CD1c-positive myeloid dendritic cell (primary cell): ENCODE measurements around the gene ANXA7.
"Not testable (repeated sequence)": the region's sequence is repeated elsewhere in the genome, so short reads cannot be mapped to it uniquely, and the experiment has no call there.

Experiments
- DNase-seq: peaks from one replicate; pipeline ENCODE4 v3.0.0-alpha.2; 2016; ENCODE audit errors: extremely low spot score

ANXA7 gene

GRCh38 chr10:73339436-73339835 lies 74.4 kb downstream of the ANXA7 start:
- no peak for DNase-seq

- DNase-seq = no peak
These were observed 75.0 kb downstream of the ANXA7 start for GRCh38 chr10:73338801-73339368.

GRCh38 chr10:73333202-73333601 lies 80.7 kb downstream of the ANXA7 start:
- no peak for DNase-seq

GRCh38 chr10:73332379-73332778 lies 81.5 kb downstream of the ANXA7 start:
- DNase-seq = no peak

GRCh38 chr10:73328523-73328922 lies 85.3 kb downstream of the ANXA7 start:
- DNase-seq = not testable (repeated sequence)

- not testable (repeated sequence) for DNase-seq
These were observed 88.6 kb downstream of the ANXA7 start for GRCh38 chr10:73325290-73325689.
